Upper lobe of left lung (tissue), 6 donors: Measurements from ENCODE around the gene ARMC6. TPM values are rescaled to one million over a fixed set of nuclear protein-coding genes. Genes with fewer than 3 reads are reported as not detected.

ENCODE experiments used
- ATAC-seq, 2 donors: fragments of 200-7000 bp; cut with Tn5 transposase; one replicate each; pipeline ENCODE4 v1.9.1; 2022; ENCODE audit warnings: mild to moderate bottlenecking in 2 of 2, moderate library complexity in 2 of 2; ENCODE audit not compliant: low FRiP score in 2 of 2
- DNase-seq, 2 donors: peaks; one replicate each; pipeline ENCODE4 v3.0.0-alpha.2; 2019 to 2020
- H3K27ac ChIP-seq, 4 donors: fragments of 200-600 bp; sonication (generic); one replicate each; pipeline ENCODE4 v1.5.1; 2016 to 2019
- H3K27me3 ChIP-seq, 4 donors: fragments of 200-600 bp; sonication (generic); one replicate each; pipeline ENCODE4 v1.5.1; 2017 to 2019
- H3K36me3 ChIP-seq, 4 donors: fragments of 200-600 bp; sonication (generic); one replicate each; pipeline ENCODE4 v1.5.1; 2016 to 2019
- H3K4me1 ChIP-seq, 4 donors: fragments of 200-600 bp; sonication (generic); one replicate each; pipeline ENCODE4 v1.5.1; 2018 to 2019
- H3K4me3 ChIP-seq, 4 donors: fragments of 200-600 bp; sonication (generic); one replicate each; pipeline ENCODE4 v1.5.1; 2017 to 2019; ENCODE audit warnings: mild to moderate bottlenecking in 2 of 4, moderate library complexity in 1 of 4
- H3K9me3 ChIP-seq, 4 donors: fragments of 200-600 bp; sonication (generic); one replicate each; pipeline ENCODE4 v1.5.1; 2018 to 2019
- EP300 ChIP-seq, 4 donors: sonication (generic); formaldehyde crosslinking; IDR thresholded peaks; one replicate each; pipeline ENCODE4 v1.5.1; 2017; ENCODE audit warnings: antibody characterized with exemption in 4 of 4, control low read depth in 2 of 4
- POLR2A ChIP-seq, 4 donors: fragments of 450-650 bp; IDR thresholded peaks; one replicate each; pipeline ENCODE4 v1.5.1; 2016 to 2017; ENCODE audit warnings: antibody characterized with exemption in 4 of 4, mild to moderate bottlenecking in 2 of 4
- POLR2AphosphoS5 ChIP-seq, 2 donors: sonication (generic); formaldehyde crosslinking; IDR thresholded peaks; one replicate each; pipeline ENCODE4 v1.5.1; 2017; ENCODE audit warnings: antibody characterized with exemption in 2 of 2
- WGBS, 2 donors: methylation state at CpG; one replicate each; pipeline ENCODE4 v1.1.5; 2017 to 2018; 5-methylcytosine and 5-hydroxymethylcytosine counted together
- total RNA-seq, 6 donors: library from RNA; depleted of rRNA in 4 of 6; stranded (reverse); fragments of >200 nt in 4 of 6; gene quantifications; one replicate each; pipeline versions ENCODE4 v1.1.0 to v1.2.1, GENCODE V29; 2016 to 2021
- TF ChIP-seq, protein P1 (sequence below), 6 experiments: fragments of 450-650 bp in 4 of 6; fragments of 200-600 bp in 2 of 6; sonication (generic) in 2 of 6; IDR thresholded peaks; one replicate each; pipeline ENCODE4 v1.5.1; 2016 to 2019; ENCODE audit warnings: antibody characterized with exemption in 6 of 6
- donor health status: DM: no; HTN: no; CAD: no; lungs with moderate emphysema.
- donor health status: DM: no; HTN: yes; CAD: no; lungs with severe emphysema.

ARMC6 gene
- total RNA-seq, 6 donors from 2014 or later = 14.1 to 46.5 (median 26.8) TPM

DNA sequence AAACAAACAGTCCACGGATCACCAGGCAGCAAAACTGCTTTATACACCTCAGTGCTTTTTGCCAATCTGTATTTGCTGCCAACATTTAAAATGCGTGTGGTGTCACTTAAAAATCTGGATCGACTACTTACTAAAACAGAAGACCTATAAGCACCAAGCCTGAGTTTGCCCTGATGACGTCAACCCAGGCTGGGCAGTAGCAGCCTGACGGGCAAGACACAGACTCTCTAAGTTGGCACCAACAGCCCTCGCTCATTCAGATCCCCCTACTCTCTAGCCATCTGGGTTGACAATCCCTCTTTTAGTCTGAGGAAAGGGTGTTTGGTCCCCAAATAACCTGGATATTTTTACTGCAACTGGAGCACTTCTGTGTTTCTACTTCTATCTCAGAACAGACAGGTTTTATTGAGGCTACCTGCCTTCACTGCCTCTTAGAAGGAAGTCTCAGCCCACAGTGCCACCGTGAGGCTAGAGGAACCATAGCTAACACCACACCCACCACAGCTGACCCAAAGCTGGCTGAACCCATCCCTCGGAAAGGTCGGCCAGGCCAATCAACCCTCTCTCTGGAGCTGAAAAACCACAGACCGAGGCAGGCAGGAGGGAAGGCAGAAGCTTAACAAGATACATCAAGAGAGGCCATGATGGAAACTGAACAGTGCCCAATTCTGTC lies 7.0 kb upstream of the ARMC6 start:
- Histone ChIP-seq H3K4me3 (no peak overlapping the region), H3K27me3 (no peaks in the 10 kb centered on the region), H3K27ac (no peak overlapping the region), H3K4me1 (peaks cover 0 to 13% (median 3%) of the 10 kb centered on the region in 4 donors), H3K9me3 (no peaks in the 10 kb centered on the region), H3K36me3 (peaks cover 30 to 90% (median 75%) of the 10 kb centered on the region in 4 donors)
- DNase-seq = peak in 1 of 2 donors; percentile 74
- no peak for TF ChIP-seq POLR2AphosphoS5 (IDR thresholded peaks at IDR 0.05)
- TF ChIP-seq, protein P1, sequence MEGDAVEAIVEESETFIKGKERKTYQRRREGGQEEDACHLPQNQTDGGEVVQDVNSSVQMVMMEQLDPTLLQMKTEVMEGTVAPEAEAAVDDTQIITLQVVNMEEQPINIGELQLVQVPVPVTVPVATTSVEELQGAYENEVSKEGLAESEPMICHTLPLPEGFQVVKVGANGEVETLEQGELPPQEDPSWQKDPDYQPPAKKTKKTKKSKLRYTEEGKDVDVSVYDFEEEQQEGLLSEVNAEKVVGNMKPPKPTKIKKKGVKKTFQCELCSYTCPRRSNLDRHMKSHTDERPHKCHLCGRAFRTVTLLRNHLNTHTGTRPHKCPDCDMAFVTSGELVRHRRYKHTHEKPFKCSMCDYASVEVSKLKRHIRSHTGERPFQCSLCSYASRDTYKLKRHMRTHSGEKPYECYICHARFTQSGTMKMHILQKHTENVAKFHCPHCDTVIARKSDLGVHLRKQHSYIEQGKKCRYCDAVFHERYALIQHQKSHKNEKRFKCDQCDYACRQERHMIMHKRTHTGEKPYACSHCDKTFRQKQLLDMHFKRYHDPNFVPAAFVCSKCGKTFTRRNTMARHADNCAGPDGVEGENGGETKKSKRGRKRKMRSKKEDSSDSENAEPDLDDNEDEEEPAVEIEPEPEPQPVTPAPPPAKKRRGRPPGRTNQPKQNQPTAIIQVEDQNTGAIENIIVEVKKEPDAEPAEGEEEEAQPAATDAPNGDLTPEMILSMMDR (IDR thresholded peaks at IDR 0.05) = peak in 2 of 6 experiments; percentile 11 to 37
- TF ChIP-seq EP300 (IDR thresholded peaks at IDR 0.05) = no peak
- no peak for TF ChIP-seq POLR2A (IDR thresholded peaks at IDR 0.05)
- ATAC-seq = peak in 1 of 2 donors; percentile 65
- 55 to 67% methylated on average over 8 to 10 of the region's 10 CpGs for WGBS, 2 donors

DNA sequence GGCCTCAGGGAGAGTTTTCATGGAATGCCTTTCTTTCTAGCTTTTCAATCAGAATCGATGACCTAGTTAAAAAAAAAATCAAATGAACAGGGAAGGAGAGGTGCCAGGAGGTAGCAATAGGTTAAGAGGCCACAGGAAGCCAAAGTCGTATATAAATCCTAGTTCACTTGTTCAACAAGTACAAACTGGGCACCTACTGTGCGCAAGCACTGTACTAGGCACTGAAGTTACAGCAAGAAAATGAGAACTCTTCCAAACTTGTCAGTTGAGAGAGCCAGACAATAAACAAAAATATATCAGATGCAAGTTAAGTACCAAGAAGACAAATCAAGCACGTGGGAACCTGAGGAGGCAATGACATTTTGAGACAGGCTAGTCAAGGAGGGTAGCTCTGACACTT lies 6.2 kb upstream of the ARMC6 start:
- Histone ChIP-seq H3K27ac (no peak overlapping the region), H3K4me3 (no peak overlapping the region), H3K4me1 (peaks cover 5 to 17% (median 7%) of the 10 kb centered on the region in 4 donors), H3K27me3 (no peaks in the 10 kb centered on the region), H3K36me3 (peaks cover 30 to 87% (median 71%) of the 10 kb centered on the region in 4 donors), H3K9me3 (no peaks in the 10 kb centered on the region)
- ATAC-seq (no peak), DNase-seq (no peak)
- 88 to 93% methylated on average over 4 of the region's 4 CpGs for WGBS, 2 donors
- TF ChIP-seq POLR2A (IDR thresholded peaks at IDR 0.05) (no peak), POLR2AphosphoS5 (IDR thresholded peaks at IDR 0.05) (no peak), EP300 (IDR thresholded peaks at IDR 0.05) (no peak)
- TF ChIP-seq, protein P1 (IDR thresholded peaks at IDR 0.05) = no peak

DNA sequence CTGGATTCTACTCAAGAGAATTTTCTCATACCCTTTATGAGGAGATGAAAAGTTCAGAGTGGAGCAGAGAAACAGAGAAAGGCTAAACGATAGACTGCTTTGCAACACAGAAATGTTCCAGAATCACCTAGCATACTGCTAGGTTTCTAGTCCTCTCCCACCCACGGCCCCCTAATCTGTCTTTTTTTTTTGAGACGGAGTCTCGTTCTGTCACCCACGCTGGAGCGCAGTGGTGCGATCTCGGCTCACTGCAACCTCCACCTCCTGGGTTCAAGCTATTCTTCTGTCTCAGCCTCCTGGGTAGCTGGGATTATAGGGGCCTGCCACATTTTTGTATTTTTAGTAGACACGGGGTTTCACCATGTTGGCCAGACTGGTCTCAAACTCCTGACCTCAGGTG lies 4.9 kb upstream of the ARMC6 start:
- Histone ChIP-seq H3K27me3 (no peaks in the 10 kb centered on the region), H3K4me3 (no peak overlapping the region), H3K4me1 (peaks cover 10 to 25% (median 14%) of the 10 kb centered on the region in 4 donors), H3K9me3 (no peaks in the 10 kb centered on the region), H3K36me3 (peaks cover 30 to 74% (median 61%) of the 10 kb centered on the region in 4 donors), H3K27ac (no peak overlapping the region)
- no peak for DNase-seq
- 92 to 93% methylated on average over 9 of the region's 9 CpGs for WGBS, 2 donors
- TF ChIP-seq POLR2A (IDR thresholded peaks at IDR 0.05) (no peak), EP300 (IDR thresholded peaks at IDR 0.05) (no peak), POLR2AphosphoS5 (IDR thresholded peaks at IDR 0.05) (no peak)
- TF ChIP-seq, protein P1 (IDR thresholded peaks at IDR 0.05) = no peak
- no peak for ATAC-seq

DNA sequence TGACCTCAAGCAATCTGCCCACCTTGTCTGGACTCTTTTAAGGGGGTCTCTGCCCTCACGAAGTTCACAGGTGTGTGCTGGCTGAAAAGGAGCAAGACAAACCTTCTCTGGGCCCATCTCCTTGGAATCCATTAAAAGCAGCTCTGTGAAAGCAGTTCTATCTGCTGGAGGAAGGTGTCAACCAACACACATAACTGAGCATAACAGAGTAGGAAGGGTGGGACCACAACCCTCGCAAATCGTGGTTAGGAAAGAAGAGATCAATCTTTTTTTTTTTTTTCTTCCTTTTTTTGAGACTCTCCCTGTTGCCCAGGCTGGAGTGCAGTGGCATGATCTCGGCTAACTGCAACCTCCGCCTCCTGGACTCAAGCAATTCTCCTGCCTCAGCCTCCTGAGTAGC lies 1.5 kb upstream of the ARMC6 start:
- no peak for DNase-seq
- WGBS, 2 donors = 61 to 68% methylated on average over 5 of the region's 5 CpGs
- no peak for TF ChIP-seq POLR2A (IDR thresholded peaks at IDR 0.05)
- TF ChIP-seq, protein P1 (IDR thresholded peaks at IDR 0.05) = no peak
- no peak for TF ChIP-seq POLR2AphosphoS5 (IDR thresholded peaks at IDR 0.05)
- TF ChIP-seq EP300 (IDR thresholded peaks at IDR 0.05) = no peak
- no peak for ATAC-seq
- Histone ChIP-seq H3K27me3 (no peaks in the 10 kb centered on the region), H3K4me1 (peaks cover 19 to 34% (median 24%) of the 10 kb centered on the region in 4 donors), H3K27ac (peak overlapping the region; percentile 93 to 97 (median 96)), H3K4me3 (peak overlapping the region in 2 of 4 donors; percentile 76 to 93), H3K36me3 (peaks cover 15 to 41% (median 34%) of the 10 kb centered on the region in 4 donors), H3K9me3 (no peaks in the 10 kb centered on the region)
